Hippocampal formation (tissue), 2 donors: ENCODE measurements around the gene CSRP2.

Experiments used
- DNase-seq, 2 donors: peaks; one replicate each; lab custom pipeline; 2025; lab: John Stamatoyannopoulos, UW

Gene CSRP2

DNA sequence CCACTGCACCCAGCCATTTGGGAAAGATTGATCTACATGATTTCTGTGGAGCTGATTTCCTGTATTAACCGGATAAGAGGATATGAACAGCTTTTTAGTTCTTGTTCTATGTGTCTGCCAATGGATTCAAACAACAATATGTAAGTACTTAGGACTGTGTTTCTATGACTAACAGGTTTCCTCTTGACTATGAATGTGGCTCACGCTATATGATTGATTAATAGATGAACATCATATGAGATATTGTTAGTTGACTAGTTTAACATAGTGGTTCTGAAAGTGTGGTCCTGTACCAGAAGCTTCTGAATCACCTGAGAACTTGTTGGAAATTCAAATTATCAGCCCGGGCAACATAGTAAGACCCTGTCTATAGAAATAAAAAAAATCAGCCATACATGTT, 12.8 kb upstream of the CSRP2 start:
- DNase-seq: no peak

DNA sequence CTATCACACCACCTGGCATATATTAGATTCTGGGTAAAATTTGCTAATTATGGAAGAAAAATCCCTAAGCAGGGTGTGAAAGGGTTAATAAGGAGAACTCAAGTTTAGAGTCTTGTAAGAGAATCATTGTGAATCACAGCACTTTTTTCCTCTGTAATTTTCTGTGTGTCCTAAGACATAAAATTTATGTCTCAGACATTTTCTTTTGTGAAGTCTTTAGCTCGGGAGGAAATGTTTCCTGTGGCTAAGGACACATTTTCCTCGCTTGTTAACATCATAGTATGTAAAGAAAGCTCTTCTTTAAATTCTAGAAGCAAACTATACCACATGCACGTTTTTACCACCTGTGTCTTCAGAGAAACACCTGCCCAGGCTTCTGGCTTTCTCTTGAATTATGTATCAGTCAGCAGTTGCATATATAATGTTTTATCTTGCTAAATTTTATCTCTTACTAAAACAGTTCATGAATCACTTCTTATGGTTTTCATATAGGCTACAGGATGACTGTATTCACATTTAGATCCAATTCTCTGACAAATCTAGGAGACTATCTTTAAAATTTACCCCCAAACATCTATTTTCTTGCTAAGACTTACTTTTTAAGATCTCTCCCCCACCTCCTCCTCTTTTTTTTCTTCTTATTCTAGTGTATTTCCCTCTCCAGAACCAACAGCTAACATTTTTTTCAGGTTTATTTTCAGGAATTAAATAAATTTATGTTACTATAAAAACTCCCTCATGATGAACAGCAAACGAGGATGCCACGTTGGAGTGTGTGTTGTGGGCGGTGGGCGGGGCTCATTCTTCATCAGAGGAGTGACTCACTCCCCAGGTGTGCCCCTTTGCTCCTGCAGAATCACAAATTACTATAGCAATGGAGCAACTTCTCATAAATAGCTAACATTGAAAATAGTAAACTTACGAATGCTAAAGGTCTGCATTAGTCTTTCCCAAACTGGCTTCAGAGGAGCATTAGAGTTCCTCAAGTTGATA, 11.6 kb upstream of the CSRP2 start:
- no peak for DNase-seq

DNA sequence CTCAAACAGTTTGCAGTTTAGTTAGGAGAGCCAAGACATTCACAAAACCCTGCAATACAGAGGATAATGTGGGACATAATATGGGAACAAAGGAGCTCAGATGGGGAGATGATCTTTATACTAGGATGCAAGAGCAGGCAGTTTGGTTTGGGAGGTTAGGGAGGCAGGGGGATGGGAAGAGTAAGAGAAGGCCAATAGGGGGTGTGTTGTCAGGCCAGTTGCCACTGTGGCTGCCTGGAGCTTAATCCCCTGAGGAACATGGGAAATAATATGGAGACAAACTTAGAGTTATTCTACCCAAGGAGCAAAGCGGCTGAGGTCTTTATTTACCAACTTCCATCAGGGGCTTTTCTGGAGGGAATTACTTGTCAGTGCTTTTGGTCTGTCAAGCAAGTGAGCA, 10.0 kb upstream of the CSRP2 start:
- no peak for DNase-seq

DNA sequence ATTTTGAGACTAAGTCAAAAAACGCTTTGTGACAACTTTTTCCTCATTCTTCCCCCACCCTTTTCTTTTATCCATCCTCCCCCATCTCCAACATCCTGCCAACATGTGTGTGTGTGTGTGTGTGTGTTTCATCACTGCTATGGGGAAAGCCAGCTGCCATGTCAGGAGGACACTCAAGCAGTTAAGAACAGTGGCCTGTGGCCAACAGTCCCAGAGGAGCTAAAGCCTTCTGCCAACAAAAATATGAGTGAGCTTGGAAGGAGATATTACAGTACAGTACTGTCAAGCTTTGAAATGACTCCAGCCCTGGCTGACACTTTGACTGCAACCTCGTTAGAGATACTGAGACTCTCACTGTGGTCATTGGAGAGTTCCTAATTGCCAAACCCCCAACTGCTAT, 5.0 kb upstream of the CSRP2 start:
- no peak for DNase-seq

DNA sequence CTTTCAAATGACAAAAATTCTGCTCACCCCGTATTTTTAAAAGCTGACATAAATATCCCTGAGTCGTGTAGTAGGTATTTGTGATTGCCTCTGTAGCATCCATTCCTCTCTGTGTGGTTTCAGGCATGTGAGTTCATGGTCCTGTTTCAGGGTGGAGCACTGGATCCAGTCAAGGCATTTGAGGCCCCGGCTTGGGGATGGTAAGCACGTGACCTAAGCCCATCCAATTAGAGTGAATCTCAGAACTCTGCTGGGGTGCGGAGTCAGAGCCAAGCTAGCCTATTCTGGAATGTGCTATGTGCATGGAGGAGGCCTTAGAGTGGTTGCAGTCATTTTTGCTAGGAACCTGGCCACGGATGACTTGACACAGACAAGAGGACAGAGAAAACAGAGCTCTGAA, 4.3 kb upstream of the CSRP2 start:
- no peak for DNase-seq

DNA sequence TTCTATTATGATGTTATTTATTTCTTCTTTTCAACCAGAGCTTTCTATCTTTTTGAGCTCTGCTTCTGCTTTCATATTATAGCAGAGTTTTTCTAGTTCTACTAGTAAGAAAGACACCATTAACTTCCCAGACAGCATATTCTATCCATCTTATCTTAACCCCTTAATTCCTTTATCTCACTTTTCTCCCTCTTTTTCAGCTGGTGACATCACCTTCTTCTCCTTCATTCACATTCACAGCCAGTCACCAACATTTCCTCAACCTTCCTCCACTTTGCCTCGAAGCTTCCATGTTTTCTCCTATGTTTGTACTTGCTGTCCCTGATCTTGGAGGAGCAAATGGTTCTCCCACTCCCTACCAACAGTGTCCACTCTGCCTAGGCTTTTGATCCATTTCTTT, 3.5 kb upstream of the CSRP2 start:
- no peak for DNase-seq

DNA sequence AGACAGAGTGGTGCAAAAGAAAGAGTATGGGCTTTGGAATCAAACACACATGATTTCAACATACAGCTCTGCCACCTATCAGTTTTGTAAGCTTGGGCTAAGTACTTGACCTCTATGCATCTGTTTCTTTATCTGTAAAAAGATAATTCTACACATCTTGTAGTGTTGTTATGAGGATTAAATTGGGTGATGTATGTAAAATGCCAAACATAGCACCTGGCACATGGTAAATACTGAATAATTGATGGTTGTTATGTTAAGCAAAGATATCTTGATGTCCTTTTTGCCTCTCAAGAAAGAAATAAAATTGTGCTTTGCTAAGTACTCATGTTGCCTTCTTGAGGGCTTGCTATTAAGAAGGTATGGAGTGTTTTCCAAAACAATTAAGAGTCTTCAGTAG, 2.3 kb upstream of the CSRP2 start:
- DNase-seq: no peak

DNA sequence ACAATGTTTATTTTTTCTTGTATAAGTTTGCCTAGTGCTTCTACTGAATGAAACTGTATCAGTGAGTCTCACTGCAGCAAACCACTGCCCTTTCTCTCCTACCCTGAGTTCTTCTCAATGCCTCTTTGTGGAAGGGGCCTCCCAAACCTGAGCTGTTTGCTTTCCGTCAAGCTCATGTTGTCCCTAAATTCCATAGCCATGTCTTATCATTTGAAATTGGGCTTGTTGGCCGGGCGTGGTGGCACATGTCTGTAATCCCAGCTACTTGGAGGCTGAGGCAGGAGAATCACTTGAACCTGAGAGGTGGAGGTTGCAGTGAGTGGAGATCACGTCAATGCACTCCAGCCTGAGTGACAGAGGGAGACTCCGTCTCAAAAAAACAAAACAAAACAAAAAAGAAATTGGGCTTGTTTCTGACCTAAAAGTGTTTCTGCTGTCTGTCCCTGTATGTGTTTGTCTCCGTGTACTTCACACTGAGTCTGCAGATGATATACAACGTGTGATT, 1.8 kb upstream of the CSRP2 start:
- no peak for DNase-seq

DNA sequence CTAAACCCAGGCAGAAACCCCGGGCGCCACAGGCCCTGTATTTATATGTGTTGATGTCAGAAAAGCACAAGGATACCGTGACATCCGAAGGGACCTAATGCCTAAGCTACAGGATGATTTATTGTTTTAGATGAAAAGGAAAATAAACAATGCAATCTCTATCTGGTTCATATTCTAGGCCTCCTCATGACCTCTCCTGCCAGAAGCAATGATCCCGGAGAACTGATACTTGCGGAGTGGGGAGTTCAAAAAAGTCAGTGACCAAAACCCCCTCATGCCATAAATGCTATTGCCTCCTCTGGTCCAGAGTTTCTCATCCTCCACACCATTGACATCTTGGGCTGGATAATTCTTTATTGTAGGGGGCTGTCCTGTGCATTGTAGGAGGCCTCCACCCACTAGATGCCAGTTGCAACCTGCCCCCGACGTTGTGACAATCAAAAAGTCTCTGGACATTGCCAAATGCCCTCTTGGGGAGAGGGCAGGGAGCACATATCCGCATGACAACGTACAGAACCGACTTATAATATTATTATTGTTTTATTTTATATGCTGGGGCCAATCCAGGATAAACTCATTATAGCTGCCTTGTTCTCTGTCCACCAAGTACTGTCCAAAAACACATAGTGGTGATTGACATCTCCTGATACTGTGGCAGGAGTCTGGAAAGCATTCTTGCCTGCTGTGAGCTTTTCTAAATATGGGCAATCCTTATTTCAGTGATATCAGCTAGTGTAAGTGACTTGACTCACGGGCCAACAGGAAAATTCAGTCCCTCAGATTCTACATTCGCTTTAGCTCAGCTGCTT, 1.1 kb upstream of the CSRP2 start:
- DNase-seq: no peak

DNA sequence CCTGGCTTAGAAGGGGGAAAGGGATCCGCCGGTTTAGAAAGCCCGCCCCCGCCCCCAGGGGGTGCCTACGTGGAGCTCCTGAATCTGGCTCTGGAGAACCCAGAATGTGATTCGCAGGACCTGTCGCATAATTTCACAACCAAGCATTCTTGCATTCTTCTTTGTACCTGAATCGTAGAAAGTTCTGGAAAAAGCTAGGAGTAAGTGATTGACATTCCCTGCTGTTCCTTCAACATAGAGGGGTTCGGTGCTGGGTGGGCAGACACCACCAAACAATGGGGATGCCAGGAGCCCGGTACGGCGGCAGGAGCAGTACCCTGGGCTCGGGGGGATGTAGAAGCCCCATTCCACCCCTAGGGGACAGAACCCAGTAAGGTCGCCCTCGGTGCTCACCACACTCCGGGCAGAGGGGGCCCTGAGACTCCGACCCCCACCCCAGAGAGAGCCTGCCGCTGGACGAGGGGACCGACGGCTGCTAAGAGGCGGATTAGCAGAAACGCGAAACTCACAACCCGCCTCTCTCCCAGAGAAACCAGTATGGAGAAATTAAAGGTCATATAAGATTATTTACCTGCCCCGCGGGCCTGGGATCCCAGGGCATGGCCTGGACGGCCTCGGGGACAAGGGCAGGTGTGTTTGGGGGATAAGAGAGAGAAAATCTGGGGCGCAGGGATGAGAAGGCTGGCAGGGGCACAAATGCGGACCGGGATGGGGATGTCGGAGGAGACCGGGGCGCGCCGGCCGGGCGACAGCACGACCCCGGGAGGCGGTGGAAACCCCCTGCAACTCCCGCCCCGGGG, 520 bp downstream of the CSRP2 start:
- no peak for DNase-seq

DNA sequence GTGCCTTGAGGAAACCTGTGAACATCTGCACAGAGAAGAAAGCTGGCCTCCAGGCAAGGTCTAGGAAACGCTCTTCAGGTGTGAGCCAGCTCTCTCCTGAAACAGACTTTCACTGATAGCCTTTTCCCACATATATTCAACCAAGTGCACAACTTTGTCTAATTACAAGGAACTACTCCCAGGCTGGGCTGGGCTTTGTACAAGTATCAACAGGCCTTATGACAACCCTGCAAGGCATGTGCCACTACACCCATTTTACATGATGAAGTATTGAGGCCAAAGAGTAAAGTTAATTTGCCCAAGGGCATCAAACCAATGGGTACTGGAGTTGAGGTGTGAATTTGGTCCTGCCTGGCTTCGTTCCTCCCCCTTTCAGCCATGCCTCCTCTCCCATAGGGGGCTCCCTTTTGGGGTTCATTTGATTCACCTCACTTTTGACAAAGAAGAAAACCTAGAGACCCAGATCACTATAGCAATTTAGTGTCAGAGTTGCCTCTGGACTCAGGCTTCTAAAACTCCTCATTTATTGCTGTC, 2.1 kb downstream of the CSRP2 start:
- no peak for DNase-seq

DNA sequence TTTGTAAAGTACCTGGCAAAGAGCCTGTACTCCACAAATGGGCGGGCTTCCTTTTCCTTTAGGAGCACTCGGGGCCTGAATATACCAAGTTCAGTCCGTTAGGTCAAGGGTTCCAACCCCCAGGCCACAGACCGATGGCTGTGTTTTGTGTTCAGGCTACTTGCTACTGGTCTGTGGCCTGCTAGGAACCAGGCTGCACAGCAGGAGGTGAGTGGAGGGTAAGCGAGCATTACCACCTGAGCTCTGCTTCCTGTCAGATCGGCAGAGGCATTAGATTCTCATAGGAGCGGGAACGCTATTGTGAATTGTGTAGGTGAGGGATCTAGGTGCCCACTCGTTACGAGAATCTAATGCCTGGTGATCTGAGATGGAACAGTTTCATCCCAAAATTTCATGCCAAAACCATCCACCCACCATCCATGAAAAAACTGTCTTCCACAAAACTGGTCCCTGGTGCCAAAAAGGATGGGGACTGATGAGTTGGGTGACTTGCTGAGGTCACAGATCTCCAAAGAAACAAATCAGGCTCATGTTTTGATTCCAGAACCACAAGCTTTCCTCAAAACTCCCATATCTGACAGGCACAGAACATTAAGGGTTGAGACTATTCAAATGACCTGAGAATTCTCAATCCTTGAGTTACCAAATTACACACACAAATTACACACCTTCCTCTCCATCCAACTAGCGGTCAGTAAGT, 4.2 kb downstream of the CSRP2 start:
- DNase-seq: no peak

DNA sequence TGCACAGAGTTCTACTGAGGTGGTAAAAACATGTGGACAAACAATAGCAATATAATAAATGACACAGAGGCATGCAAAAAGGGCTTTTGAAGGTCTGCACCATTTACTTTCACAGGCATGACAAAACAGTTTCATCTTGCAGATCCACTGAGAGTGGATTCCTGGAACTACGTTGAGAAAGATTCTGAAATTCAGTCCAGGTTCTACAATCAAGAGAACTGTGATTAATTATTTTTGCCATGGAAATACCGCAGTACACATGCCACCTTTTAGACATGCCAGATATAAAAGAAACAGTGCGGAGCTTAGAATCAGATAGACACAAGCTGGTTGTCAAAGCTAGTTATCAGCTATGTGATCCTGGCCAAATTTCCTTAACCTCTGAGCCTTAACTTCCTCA, 4.8 kb downstream of the CSRP2 start:
- no peak for DNase-seq

DNA sequence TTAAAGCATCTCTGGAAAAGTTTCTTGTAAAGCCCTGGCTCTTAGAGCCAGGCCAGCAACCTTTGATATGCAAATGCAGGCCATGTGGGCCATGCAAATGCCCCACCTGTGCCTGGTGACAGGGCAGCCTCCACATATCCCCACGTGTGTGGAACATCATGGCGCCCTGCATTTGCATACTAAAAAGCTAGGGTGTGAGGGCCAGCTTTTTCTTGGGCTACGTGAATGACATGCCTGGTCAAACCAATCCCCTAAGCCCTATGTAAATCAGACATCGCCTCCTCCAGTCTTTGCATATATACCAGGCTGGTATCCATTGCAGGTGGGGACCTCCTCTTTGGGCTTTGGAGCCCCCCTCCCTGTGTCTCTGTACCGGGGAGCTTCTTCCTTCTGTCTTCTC, 6.4 kb downstream of the CSRP2 start:
- DNase-seq: no peak

DNA sequence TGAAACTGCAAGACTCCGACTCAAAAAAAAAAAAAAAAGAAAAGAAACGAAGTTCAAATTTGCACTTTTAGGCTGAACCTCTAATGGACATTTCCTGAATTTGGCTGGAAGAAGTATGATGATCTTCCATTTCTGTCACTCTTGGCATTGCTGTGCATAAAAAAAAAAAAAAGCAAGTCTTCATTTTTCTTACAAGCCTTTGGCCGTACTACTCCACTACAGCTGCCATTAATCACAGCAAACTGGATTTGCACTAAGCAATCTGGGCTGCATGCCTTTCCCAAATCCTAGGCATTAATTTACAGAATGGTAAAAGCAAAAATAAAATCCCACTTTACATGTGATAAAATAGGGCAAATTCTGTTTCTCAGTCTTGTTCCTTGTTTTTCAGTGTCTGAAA, 7.1 kb downstream of the CSRP2 start:
- DNase-seq: no peak

DNA sequence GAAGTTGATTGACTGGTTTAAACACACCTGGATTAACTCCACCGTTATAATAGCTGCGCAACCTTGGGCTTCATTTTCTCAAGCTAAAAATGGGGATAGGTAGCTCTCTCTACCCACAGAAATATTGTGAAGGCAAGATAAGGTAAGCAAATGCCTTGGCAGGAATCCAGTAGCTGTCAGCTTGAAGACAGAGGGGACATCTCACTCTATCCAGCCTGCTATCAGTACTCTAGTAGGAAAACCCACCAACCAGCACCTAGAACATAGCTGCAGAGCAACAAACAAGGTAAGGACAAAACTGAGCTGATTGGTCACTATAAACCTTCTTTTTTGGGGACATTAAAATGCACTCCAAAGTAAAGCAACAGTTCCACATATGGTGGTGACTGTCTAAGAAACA, 7.7 kb downstream of the CSRP2 start:
- DNase-seq: no peak

DNA sequence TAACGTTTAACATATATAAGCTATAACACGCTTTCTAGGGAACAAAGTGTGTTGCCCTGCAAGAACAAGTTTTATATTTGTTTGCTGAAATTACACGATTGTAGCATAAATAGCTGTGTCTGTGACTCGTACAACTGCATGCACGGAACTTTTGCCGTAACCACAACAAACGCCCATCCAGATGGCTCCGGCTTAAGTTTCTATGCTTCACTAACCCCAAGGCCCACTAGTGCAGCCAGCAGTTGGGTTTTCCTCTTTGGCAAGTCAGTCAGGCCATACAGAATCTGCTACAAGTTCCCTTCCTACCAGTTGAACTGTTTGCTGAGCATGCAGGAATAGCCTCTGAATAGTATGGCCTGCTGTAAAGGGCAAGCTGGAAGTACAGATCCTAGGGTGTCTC, 12.1 kb downstream of the CSRP2 start:
- DNase-seq: no peak

DNA sequence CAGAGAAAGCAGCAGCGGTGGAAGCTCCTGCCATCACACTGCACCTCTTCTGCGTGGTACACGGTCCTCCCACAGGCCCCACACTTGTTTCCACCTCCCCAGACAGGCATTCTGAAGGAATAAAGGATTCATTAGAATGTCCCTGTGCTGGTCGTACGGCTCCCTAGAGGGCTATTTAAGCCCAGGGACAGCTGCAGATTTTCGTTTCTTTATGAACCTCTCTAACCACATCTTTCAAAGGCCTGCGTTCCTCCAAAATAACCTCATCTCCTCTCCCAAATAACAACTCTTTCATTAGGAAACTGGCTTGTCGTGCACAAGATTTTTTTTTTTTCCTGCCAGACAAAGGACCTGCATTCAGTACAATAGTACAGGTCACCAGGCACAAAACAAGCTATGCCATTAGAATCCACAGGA, 12.7 kb downstream of the CSRP2 start:
- no peak for DNase-seq

DNA sequence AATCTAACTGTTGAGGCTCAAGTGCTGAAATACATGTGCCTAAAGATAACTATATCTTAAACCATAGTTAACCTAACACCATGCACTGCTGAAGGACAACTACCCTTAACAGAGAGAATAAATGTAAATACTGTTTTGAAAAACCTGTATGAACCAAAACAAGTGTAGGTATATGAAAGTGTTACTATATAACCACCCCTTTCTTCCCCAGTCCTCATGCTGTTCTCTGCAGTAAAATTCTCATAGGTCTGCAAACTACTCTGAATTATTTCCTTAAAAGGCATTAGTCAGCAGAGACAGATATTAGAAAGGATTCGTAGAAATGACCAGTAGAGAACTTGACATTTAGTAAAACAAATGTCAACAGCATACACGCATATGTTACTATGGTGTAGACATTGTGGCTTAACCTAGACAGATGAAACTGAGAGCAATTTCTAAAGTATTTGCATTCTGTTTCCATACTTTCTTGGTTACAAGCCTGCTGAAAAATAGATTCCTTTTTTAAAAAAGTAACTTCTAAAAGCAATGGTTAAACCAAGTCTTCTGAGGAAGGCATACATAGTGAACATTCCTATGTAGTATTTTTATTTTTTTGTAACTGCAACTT, 13.9 kb downstream of the CSRP2 start:
- no peak for DNase-seq

DNA sequence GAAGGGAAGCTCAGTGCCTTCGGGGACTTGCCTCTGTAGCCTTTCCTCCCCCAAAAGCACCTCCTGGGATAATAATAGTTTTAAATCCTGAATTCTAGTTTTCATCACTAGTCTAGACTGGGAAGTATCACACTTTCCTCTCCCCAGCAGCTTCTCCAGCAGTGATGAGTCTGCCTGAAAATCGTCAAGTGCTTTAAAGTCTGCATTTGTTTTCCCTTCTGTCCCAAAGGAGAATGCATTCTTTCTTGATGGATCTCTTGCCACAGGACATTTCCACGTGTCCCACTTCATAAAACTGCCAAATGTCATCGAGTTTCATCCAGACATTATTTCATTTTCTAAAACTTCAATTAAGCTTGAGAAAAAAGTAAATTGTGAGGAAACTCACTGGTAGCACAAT, 15.0 kb downstream of the CSRP2 start:
- no peak for DNase-seq
